OCI-LY7 (cell line): ENCODE results near the gene DDX42.

ENCODE experiments used
- CTCF ChIP-seq: fragments of 200-600 bp; sonication (generic); conservative IDR thresholded peaks from 2 replicates; pipeline ENCODE4 v1.5.1; 2014; ENCODE audit warnings: mild to moderate bottlenecking, antibody characterized with exemption, low read length, moderate library complexity, mixed read lengths
- EZH2phosphoT487 ChIP-seq: fragments of 200-600 bp; sonication (generic); IDR thresholded peaks from 2 replicates; pipeline ENCODE4 v1.6.1; 2018; ENCODE audit warnings: low read depth, borderline replicate concordance, mild to moderate bottlenecking, mixed run types, antibody characterized with exemption, low read length, moderate library complexity, mixed read lengths

GRCh38 chr17:63816669-63817068, 42.7 kb downstream of the DDX42 start:
- TF ChIP-seq CTCF, result no peak
- TF ChIP-seq EZH2phosphoT487, result no peak
